Endometrial microvascular endothelial cells (primary cell): Measurements from ENCODE around the gene PAF1. TPM values are rescaled to one million over a fixed set of nuclear protein-coding genes. Genes with fewer than 3 reads are reported as not detected.
"Not testable (repeated sequence)": the region's sequence is repeated elsewhere in the genome, so short reads cannot be mapped to it uniquely, and the experiment has no call there.

Experiments
- in situ Hi-C: cut with HindIII; loops from 2 replicates; pipeline ENCODE4 v1.10.0; 2017; ENCODE audit warnings: low sequenced_read_pairs, low pct_unique_long_range_greater_than_20kb; ENCODE audit errors: inconsistent ontology term
- total RNA-seq: library from RNA; depleted of rRNA; stranded (reverse); fragments of >200 nt; gene quantifications from one replicate; pipeline ENCODE4 v1.2.3, GENCODE V29; 2015; ENCODE audit errors: inconsistent ontology term

Gene PAF1
- total RNA-seq, 1 donor from 2014 or later: 48.7 TPM

GRCh38 chr19:39388657-39389056 lies 2.2 kb downstream of the PAF1 start:
- in situ Hi-C loops: no loop called here

- in situ Hi-C loops: no loop called here
These were observed 4.3 kb downstream of the PAF1 start for GRCh38 chr19:39386557-39386956.

DNA sequence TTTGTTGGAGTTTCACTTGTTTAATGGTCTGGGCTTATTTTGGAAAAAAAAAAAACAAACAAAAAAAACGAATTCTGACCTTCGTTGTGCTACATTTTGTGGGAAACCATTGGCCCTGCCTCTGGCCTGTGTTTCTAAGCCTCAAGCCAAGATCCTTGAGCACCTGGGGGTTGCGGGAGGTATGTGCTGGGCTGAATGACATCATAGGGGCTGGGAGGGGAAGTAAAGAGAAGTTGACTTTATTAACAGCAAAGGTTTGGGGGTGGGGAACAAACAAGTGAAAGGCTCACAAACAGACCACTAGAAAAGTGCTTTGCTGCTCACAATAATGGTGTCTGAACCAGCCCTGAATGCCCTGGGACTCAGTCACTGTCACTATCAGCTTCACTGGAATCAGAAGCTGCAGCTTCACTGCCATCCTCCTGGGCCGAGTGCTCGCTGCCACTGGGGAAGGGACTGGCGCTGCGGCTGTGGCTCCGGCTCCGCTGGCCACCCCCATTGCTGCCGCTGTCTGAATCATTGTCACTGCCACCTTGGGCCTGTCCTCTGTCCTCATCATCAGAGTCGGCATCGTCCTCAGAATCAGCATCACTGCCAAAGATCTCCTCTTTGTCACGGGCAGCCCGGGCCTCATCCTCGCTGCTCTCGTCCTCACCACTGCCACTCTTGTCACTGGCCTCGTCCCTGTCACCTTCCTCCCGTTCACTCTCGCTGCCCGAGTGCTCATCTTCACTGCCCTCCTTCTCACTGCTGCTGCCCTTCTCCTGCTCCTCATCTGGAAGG lies 5.1 kb downstream of the PAF1 start:
- in situ Hi-C loops: no loop called here

- in situ Hi-C loops: no loop called here
These were observed 5.9 kb downstream of the PAF1 start for GRCh38 chr19:39384839-39385568.

- in situ Hi-C loops: no loop called here
These were observed 7.7 kb downstream of the PAF1 start for GRCh38 chr19:39382991-39383828.

- in situ Hi-C loops: no loop called here
These were observed 8.8 kb downstream of the PAF1 start for GRCh38 chr19:39381910-39382611.

GRCh38 chr19:39380521-39381502 lies 10.1 kb downstream of the PAF1 start:
- in situ Hi-C loops: no loop called here

- in situ Hi-C loops: no loop called here
These were observed 11.0 kb downstream of the PAF1 start for GRCh38 chr19:39379865-39380396.

- in situ Hi-C loops: not testable (repeated sequence)
These were observed 11.5 kb downstream of the PAF1 start for GRCh38 chr19:39379366-39379765.

DNA sequence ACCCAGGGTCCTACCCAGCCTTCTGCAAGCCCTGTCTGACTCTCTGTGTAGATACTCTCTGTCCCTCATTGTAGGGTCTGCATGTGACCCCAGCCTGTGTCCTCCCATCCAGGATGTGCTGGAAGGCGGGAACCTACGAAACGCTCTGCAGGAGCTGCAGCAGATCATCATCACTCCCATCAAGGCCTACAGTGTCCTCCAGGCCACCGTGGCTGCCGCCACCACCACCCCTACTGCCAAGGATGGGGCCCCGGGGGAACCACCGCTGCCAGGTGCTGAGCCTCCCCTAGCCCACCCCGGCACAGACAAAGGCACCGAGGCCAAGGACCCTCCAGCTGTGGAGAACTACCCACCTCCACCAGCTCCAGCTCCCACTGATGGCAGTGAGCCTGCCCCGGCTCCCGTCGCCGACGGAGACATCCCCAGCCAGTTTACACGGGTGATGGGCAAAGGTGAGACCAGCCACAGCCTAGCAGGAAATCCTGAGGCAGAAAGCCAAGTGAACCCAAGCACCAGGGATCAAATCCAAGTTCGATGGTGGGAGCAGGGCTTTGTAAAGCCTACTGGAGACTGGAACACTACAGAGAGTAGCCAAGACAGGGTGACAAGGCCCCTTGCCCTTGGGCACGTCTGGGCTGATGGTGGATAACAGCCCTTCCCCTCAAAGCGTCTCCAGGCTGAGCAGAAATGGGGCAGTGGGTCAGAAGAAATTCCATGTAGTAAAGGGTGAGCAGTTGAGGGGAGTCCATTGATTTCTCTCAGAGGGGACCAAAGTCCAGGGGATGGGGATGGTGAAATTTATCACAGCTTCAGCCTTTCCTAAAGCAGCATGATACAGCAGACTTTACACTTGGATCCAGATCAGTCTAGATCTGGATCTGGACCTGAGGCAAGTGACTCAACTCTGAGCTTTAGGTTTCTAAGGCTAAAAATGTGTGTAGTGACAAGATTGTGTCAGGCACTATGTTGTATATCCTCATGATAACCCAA lies 13.2 kb downstream of the PAF1 start:
- in situ Hi-C loops: no loop called here

GRCh38 chr19:39375929-39376328 lies 15.0 kb downstream of the PAF1 start:
- in situ Hi-C loops: no loop called here

GRCh38 chr19:39372941-39373340 lies 18.0 kb downstream of the PAF1 start:
- in situ Hi-C loops: no loop called here

- in situ Hi-C loops: no loop called here
These were observed 18.7 kb downstream of the PAF1 start for GRCh38 chr19:39372047-39372802.

DNA sequence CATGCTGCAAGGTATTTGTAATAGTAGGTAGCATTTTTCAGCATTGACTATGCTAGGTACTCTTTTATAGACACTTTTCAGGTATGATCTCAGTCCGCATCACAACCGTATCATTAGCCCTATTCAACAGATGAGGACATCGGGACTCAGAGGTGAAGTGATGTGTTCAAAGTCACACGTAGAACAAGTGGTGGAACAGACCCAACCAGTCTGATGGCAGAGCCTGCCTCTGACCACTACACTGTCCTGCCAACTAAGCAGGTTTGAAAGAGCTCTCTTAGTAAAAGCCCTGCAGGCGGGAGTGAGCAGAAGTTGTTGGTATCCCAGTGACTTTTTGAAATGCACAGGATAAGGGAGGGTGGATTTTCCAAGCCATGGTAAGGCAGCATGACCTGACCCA lies 20.2 kb downstream of the PAF1 start:
- in situ Hi-C loops: no loop called here

DNA sequence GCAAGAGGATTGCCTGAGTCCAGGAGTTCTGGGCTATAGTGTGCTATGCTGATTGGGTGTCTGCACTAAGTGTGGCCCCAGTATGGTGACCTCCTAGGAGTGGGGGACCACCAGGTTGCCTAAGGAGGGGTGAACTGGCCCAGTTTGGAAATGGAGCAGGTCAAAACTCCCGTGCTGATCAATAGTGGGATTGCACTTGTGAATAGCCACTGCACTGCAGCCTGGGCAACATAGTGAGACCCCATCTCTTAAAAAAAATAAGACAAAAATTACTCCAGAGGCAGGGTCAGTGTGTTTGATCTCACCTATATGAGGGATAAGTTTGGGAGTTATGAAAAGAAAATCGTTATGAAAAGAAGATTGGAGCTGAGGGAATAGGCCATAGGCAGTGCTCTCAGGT lies 21.7 kb downstream of the PAF1 start:
- in situ Hi-C loops: no loop called here

DNA sequence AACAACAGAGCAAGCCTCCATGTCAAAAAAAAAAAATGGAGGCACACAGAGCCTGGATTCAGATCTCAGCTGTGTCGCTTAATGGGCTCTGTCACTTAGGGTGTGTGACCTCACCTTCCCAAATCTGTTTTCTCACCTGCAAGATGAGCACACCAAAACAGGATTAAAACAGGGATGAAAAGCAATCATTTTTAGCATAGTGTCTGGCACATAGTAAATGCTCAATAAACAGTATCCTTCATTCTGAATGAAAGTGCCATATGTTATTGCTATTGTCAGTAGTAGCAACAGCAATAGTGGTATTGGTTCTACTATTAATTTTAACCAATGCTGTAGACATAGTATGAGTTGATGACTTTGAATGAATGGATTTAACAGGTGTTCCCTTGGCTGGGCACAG lies 25.4 kb downstream of the PAF1 start:
- in situ Hi-C loops: no loop called here
